ENCODE measurements around the gene FBXO45. TPM values are rescaled to one million over a fixed set of nuclear protein-coding genes. Genes with fewer than 3 reads are reported as not detected.
A peak's percentile ranks its signal among the peaks of the same experiment; 100 is the strongest.
"Not testable (repeated sequence)": the region's sequence is repeated elsewhere in the genome, so short reads cannot be mapped to it uniquely, and the experiment has no call there.

The FBXO45 gene
- total RNA-seq, 1 donor: 8.7 TPM

DNA sequence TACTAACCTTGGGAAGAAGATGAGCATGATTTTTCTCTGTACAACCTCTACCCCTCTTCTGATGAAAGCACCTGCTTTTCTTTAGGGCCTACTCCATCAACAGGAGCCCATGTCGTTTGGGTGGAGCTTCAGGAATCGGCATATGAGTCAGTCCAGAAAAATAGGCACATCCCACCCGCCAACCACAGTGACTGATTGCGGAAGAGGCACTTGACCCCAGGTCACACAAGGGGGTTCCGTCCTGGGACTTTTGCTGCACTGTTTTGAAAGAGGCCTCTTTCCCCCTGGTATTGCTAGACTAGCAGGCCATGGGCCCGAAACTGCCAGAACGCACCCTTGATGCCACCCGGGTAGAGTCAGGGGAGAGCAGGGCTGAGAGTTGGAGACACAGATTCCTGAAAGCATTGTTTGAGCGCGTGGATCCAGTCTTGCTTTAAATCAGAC, 51.7 kb downstream of the FBXO45 start:
- H3K4me1 ChIP-seq (ENCODE audit: insufficient read depth, low read length): peaks cover 87% of the 10 kb centered on the region
- no peaks in the 10 kb centered on the region for H3K27me3 ChIP-seq (ENCODE audit: insufficient read depth, low read length)
- H3K4me3 ChIP-seq (ENCODE audit: low read length): no peak overlapping the region
- H3K9me3 ChIP-seq (ENCODE audit: low read depth, low read length): no peaks in the 10 kb centered on the region

DNA sequence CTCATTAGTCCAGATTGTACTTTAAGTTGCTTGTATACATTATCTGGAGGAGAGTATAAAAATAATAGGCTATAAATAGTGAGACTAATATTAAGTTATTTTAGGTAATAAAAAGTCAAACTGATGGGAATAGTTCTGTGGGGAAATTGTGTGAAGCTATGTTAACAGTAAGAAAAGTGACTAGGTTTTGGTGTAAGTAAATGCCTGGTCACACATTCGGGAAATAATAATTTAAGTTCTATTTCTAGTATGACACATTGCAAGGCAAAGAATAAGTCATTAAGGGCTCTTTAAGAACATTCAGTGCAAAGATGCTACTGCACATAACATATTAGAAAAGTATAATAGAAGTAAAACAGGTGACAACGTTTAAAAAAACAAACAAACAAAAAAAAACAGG, 52.2 kb downstream of the FBXO45 start:
- Histone ChIP-seq H3K9me3 (ENCODE audit: low read depth, low read length) (no peaks in the 10 kb centered on the region), H3K4me1 (ENCODE audit: insufficient read depth, low read length) (peaks cover 92% of the 10 kb centered on the region), H3K27me3 (ENCODE audit: insufficient read depth, low read length) (no peaks in the 10 kb centered on the region), H3K4me3 (ENCODE audit: low read length) (no peak overlapping the region)

DNA sequence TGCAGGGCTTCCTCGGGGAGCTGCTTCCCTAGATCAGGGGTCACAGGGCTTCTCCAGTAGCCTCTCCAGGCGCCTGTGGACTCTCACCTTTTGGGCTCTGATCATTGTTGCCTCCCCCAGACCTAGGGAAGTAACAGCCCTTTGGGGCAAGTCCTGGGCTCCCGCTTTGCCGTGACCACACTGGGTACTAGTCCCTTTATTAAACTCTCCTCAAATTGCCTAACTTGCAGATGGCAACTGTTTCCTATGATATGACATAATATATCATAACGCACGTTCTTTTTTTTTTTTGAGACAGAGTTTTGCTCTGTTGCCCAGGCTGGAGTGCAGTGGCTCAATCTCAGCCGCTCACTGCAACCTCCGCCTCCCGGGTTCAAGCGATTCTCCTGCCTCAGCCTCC, 53.2 kb downstream of the FBXO45 start:
- Histone ChIP-seq H3K4me1 (ENCODE audit: insufficient read depth, low read length) (peaks cover 96% of the 10 kb centered on the region), H3K4me3 (ENCODE audit: low read length) (no peak overlapping the region), H3K9me3 (ENCODE audit: low read depth, low read length) (no peaks in the 10 kb centered on the region)

DNA sequence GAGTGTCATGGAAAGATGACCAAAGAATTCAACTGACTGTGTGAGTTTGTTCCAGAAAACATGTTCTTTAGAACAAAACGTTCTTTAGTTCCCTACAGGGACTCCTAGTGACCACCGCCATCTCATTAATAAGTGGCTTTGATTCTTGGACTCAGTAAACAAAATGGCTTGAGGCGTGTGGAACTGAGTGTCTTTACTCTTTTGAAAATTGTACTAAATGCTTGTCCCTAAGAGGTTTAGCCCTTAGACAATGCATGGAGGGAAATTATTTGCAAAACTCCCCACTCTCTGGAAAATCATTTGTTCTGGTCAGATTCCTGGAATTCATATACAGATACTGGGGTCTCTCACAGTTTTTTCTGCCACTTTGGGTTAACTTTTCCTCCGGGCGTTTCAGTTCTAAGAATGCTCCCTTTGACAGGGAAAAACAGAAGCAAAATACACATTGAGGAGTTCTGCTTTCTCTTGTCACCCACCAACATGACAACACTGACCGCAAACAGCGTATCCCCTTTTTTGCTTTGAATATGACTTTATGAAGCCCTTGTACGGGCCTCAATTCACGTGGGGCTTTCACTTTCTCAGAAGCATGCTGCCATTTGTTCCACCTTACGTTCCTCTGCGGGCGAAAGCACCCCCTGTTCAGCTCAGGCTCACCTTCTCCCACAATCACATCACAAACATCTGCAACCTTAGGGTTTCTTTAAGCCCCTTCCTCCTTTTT, 55.8 kb downstream of the FBXO45 start:
- H3K4me1 ChIP-seq (ENCODE audit: insufficient read depth, low read length): peaks cover 91% of the 10 kb centered on the region
- no peaks in the 10 kb centered on the region for H3K27me3 ChIP-seq (ENCODE audit: insufficient read depth, low read length)
- H3K9me3 ChIP-seq (ENCODE audit: low read depth, low read length): no peaks in the 10 kb centered on the region
- H3K4me3 ChIP-seq (ENCODE audit: low read length): no peak overlapping the region

More for the DNA sequence above, 53.2 kb downstream of the FBXO45 start:
- no peaks in the 10 kb centered on the region for H3K27me3 ChIP-seq (ENCODE audit: insufficient read depth, low read length)

DNA sequence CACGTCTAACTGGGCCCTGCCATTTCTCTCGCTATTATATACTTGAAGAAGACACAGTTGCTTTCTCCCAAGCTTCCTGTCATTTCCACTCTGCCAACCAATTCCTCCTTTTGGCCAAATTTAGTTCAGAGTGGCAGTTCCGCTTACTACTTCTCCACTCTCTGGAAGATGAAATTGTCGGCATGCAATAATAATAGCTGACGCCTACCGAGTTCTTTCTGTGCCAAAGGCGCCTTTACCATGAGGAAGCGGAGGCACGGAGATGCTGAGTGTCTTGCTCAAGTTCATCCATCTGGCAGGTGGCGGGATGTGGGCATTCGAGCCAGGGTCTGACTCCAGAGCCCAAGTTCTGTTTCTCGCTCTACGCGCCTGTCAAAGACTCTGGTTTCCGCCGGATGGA, 56.4 kb downstream of the FBXO45 start:
- Histone ChIP-seq H3K27me3 (ENCODE audit: insufficient read depth, low read length) (no peaks in the 10 kb centered on the region), H3K9me3 (ENCODE audit: low read depth, low read length) (no peaks in the 10 kb centered on the region), H3K4me3 (ENCODE audit: low read length) (no peak overlapping the region), H3K4me1 (ENCODE audit: insufficient read depth, low read length) (peaks cover 90% of the 10 kb centered on the region)

DNA sequence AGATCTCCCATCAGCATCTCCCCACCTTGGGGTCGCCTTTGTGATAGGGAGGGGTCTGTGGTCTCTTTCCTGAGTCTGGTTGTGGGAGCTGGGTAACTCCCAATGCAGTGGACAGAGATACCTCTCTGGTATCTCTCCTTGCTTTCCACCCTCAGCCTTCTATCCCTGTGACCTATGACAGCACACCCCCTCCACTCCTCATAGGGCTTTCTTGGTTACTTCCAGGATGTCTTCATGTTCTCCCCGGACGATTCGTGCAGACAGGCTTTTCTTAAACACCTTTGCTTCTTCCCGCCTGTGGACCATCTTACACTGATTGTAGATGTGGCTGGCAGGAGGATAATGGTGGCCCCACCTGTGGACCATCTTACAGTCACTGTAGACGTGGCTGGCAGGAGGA, 56.9 kb downstream of the FBXO45 start:
- Histone ChIP-seq H3K4me1 (ENCODE audit: insufficient read depth, low read length) (peaks cover 90% of the 10 kb centered on the region), H3K9me3 (ENCODE audit: low read depth, low read length) (no peaks in the 10 kb centered on the region), H3K27me3 (ENCODE audit: insufficient read depth, low read length) (no peaks in the 10 kb centered on the region), H3K4me3 (ENCODE audit: low read length) (no peak overlapping the region)

DNA sequence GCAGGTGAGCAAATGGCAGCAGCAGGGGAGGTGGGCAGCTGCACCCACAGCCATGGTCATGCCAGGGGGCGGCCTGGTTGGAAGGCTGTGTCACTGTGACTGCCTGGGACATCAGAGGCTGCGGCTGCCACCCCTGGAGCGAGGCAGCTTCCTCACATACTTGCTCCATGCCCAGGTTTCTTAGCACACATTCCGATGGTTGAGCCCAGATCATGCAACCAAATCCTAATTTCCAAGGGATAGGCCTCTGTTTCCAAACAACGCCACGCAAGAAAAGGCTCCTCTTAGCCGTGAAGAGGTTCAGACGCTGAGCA, 59.4 kb downstream of the FBXO45 start:
- H3K27me3 ChIP-seq (ENCODE audit: insufficient read depth, low read length): no peaks in the 10 kb centered on the region
- H3K4me1 ChIP-seq (ENCODE audit: insufficient read depth, low read length): peaks cover 87% of the 10 kb centered on the region
- no peaks in the 10 kb centered on the region for H3K9me3 ChIP-seq (ENCODE audit: low read depth, low read length)
- H3K4me3 ChIP-seq (ENCODE audit: low read length): no peak overlapping the region

DNA sequence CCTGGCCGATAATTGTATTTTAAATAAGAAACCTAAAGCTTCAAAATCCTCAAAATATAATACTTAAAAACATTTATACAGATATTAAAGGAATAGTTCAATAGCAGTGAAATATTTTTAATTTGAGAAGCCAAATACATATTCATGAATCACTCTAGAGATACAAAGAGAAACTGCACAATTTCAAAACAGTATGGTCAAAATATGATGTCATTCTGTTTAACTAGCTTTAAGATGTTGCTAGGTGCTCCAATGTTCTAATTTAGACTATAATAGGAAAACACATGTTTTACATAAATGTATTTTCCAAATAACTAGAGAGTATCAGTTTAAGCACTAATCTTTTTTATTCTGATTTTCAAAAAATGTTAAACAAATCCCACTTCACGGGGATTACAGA, 60.8 kb downstream of the FBXO45 start:
- Histone ChIP-seq H3K27me3 (ENCODE audit: insufficient read depth, low read length) (no peaks in the 10 kb centered on the region), H3K9me3 (ENCODE audit: low read depth, low read length) (no peaks in the 10 kb centered on the region), H3K4me1 (ENCODE audit: insufficient read depth, low read length) (peaks cover 87% of the 10 kb centered on the region), H3K4me3 (ENCODE audit: low read length) (no peak overlapping the region)

DNA sequence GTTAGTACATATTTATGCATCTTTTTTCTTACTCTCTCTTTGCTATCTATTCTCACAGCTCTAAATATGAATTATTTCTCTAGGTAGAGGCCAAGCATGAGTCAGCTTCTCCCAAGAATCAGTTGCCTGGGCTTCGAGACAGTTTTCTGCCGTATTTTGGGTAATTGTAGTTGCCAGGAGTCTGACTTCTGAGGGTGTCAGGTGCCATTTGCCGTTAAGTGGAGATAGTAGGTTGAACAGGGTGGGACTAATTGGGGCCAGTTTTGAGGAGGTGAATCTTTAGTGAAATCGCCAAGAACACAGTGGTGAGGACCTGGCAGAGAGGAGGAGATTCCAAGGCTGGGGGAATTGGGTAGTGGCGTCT, 63.2 kb downstream of the FBXO45 start:
- Histone ChIP-seq H3K9me3 (ENCODE audit: low read depth, low read length) (no peaks in the 10 kb centered on the region), H3K27me3 (ENCODE audit: insufficient read depth, low read length) (no peaks in the 10 kb centered on the region), H3K4me3 (ENCODE audit: low read length) (peak overlapping the region; percentile 54), H3K4me1 (ENCODE audit: insufficient read depth, low read length) (peaks cover 87% of the 10 kb centered on the region)

DNA sequence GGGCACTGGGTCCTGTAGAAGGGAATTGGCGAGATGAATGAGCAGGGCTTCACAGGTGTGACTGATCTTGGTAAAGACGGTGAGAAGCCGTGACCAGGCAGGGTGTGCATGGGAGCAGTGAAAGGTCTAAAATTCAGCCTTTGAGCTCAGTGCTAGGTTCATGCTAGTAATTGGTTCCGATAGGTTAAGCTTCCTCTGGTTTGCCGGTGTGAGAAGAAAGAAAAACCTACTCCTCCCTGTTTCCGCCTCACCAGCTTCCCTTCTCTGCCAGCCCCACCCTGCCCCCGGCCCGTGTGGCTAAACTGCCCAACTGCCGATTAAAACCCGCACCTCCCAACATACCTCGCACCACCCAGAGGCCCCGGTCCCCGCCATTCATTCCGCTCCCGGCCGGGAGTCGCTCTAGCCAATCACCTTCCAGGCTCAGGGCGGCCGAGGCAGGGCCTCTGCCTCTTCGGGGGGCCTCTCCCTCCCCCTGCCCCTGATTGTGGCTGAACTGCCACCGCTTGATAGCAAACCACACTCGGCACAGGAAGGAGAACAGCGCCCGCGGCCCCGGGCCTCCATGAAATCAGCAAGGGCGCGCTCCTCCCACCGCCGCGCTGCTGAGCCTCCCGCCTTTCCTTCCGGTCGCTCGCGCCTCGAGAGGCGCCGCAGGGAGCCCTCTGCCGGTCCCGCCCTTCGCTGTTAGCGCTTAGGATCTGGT, 63.7 kb downstream of the FBXO45 start:
- no peaks in the 10 kb centered on the region for H3K27me3 ChIP-seq (ENCODE audit: insufficient read depth, low read length)
- H3K4me3 ChIP-seq (ENCODE audit: low read length): peak overlapping the region; percentile 54
- H3K4me1 ChIP-seq (ENCODE audit: insufficient read depth, low read length): peaks cover 89% of the 10 kb centered on the region
- no peaks in the 10 kb centered on the region for H3K9me3 ChIP-seq (ENCODE audit: low read depth, low read length)

DNA sequence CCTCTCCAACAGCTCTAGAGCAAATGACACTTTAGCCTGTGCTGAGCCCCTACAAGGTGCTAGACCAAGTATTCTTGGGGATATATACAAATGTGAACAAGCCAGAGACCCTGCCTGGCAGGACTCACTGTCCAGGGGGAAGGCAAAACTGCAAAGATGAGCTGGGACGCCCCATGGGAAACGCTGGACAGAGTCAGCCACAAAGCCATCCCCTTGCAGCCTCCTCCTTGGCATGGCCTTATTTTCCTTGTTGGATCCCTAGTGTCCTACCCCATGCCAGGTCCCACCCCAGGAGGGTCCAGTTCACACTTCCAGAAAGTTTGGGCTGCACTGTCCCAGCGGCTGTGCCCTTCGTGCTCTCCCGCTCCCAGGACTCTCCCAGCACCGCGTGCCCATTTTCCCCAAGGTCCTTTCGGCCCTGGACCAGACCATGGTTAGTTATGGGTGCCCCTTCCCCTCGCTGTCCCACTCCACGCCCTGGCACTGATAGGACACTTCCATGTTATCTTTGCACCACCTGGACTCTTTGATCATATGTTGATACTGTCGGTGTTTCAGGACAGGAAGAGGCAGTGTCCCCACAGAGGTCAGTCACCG, 65.2 kb downstream of the FBXO45 start:
- Histone ChIP-seq H3K4me3 (ENCODE audit: low read length) (peak overlapping the region; percentile 54), H3K27me3 (ENCODE audit: insufficient read depth, low read length) (no peaks in the 10 kb centered on the region), H3K4me1 (ENCODE audit: insufficient read depth, low read length) (peaks cover 92% of the 10 kb centered on the region), H3K9me3 (ENCODE audit: low read depth, low read length) (no peaks in the 10 kb centered on the region)

DNA sequence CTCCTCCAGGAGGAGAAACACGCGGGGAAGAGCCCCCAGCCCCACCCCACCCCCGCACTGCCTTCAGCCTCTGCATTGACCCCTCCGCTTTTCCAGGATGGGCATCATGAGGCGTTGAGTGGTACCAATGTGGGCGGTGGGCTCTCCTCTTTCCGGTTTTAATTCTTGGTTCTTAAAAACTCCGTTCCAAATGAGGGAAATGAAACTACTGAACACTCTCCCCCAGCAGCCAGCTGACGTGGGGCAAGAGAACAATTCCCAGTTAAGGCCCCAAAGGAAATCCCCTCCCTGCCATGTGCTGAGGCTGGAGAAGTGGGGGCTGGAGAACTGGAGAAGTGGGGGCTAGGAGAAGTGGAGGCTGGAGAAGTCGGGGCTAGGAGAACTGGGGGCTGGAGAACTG, 65.8 kb downstream of the FBXO45 start:
- no peaks in the 10 kb centered on the region for H3K9me3 ChIP-seq (ENCODE audit: low read depth, low read length)
- no peaks in the 10 kb centered on the region for H3K27me3 ChIP-seq (ENCODE audit: insufficient read depth, low read length)
- no peak overlapping the region for H3K4me3 ChIP-seq (ENCODE audit: low read length)
- H3K4me1 ChIP-seq (ENCODE audit: insufficient read depth, low read length): peaks cover 93% of the 10 kb centered on the region

DNA sequence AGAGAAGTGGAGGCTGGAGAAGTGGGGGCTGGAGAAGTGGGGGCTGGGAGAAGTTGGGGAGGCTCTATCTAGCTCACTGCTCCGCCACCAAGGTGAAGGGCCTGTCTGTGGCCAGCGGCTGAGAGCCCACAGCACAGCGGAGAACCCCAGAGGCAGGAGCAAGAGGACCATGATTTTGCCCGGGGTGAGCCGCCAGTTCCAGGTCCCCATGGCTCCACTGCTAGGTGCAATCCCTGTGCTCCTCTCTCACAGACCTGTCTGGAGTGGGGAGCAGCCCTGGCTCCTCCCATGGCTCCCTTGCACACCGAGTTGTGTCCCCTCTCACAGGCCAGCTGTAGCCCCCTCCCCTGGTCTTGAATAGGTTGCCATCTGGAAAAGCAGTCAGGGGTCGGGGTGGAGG, 66.4 kb downstream of the FBXO45 start:
- peaks cover 92% of the 10 kb centered on the region for H3K4me1 ChIP-seq (ENCODE audit: insufficient read depth, low read length)
- H3K9me3 ChIP-seq (ENCODE audit: low read depth, low read length): no peaks in the 10 kb centered on the region
- no peak overlapping the region for H3K4me3 ChIP-seq (ENCODE audit: low read length)
- no peaks in the 10 kb centered on the region for H3K27me3 ChIP-seq (ENCODE audit: insufficient read depth, low read length)

DNA sequence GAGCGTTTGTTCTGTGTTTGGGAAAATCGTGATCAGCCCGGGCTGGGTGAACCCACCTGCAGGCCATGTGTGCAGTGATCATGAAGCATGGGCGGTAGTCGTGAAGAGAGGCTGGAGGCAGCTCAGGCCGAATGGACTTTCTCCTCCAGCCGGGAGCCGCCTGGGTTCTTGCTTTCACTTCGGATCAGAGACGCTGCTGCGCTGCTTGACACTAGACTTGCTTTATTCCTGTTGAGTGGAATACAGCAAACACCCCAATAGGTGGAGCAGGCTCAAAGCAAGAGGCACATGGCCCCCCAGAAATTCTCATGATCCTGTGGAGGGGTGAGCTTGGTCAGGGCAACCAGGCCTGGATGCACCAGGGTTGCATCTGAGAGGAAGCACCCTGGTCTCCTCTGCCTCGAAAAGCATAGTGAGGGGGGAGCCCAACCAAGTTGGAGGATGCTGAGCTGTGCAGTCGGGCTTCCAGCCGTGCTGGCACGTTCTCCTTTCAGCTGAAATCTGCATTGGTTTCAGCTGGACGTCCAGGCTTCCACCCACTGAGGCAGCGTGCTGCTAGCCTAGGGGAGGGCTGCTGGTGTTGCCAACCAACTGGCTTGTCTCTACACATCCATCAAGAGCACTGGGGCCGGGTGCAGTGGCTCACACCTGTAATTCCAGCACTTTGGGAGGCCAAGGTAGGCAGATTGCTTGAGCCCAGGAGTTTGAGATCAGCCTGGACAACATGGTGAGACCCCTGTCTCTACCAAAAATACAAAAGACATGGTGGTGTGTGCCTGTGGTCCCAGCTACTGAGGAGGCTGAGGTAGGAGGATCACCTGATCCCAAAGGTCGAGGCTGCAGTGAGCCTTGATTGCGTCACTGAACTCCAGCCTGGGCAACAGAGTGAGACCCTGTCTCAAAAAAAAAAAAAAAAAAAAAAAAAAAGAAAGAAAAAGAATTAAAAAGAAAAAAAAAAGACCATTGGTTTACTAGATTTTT, 68.2 kb downstream of the FBXO45 start:
- Histone ChIP-seq H3K27me3 (ENCODE audit: insufficient read depth, low read length) (no peaks in the 10 kb centered on the region), H3K9me3 (ENCODE audit: low read depth, low read length) (no peaks in the 10 kb centered on the region), H3K4me3 (ENCODE audit: low read length) (no peak overlapping the region), H3K4me1 (ENCODE audit: insufficient read depth, low read length) (peaks cover 92% of the 10 kb centered on the region)

DNA sequence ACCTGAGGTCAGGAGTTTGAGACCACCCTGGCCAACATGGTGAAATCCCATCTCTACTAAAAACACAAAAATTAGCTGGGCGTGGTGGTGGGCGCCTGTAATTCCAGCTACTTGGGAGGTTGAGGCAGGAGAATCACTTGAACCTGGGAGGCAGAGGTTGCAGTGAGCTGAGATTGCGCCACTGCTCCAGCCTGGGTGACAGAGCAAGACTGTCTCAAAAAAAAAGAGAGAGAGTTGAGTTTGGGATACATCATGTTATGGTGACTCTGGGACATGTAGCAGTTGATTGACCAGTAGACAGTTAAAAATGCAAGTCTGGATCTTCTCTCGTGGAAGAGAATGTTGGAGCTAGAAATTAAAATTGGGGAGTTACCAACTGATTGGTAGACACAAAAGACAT, 69.5 kb downstream of the FBXO45 start:
- H3K4me3 ChIP-seq (ENCODE audit: low read length); H3K27me3 ChIP-seq (ENCODE audit: insufficient read depth, low read length); H3K9me3 ChIP-seq (ENCODE audit: low read depth, low read length): not testable (repeated sequence)
- H3K4me1 ChIP-seq (ENCODE audit: insufficient read depth, low read length): peaks cover 96% of the 10 kb centered on the region

All from mononuclear cell (primary cell).